ENCODE data around the gene ADARB2.
"Not testable (repeated sequence)": the region's sequence is repeated elsewhere in the genome, so short reads cannot be mapped to it uniquely, and the experiment has no call there.

ADARB2 gene

GRCh38 chr10:1360011-1360557 lies 377.2 kb downstream of the ADARB2 start:
- no peak for DNase-seq

GRCh38 chr10:1359626-1359955 lies 377.7 kb downstream of the ADARB2 start:
- DNase-seq: no peak

DNA sequence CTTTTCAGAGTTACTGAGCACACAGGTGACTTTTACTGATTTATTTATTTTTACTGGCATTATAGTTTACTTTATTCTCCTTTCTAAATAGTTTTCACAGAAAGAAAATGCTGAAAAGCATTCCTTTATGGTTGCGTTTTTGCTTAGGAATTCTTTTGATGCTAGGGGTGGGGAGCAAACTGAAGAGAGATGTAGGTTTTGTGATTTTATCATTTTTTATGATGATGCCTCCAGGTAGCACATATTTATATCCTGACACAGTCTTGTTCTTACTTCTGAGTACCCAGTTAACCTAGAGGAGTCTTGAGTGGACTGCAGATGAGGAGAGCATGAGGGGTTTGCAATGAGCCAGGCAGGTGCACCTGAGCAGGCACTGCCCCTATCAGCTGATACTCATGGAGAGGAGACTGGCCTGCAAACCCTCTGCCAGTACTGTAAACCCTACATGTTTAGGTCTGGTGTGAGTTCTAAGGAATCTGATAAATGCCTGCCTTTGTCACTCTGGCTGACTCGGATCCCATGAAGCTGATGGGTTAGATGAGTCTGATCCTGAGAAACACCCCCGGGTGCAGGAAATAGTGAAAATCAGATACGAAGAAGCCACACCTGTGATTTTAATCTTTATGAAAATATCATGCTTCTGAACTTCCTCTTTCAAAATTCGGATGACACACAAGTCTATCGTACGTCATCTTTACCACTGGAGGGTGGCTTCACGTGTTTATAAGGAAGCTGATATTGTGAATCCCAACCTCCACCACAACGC lies 378.3 kb downstream of the ADARB2 start:
- peak in 1 of 3 donors; percentile 7 for DNase-seq

- no peak for DNase-seq
These were observed 379.2 kb downstream of the ADARB2 start for GRCh38 chr10:1358147-1358546.

- no peak for DNase-seq
These were observed 381.0 kb downstream of the ADARB2 start for GRCh38 chr10:1356349-1356748.

DNA sequence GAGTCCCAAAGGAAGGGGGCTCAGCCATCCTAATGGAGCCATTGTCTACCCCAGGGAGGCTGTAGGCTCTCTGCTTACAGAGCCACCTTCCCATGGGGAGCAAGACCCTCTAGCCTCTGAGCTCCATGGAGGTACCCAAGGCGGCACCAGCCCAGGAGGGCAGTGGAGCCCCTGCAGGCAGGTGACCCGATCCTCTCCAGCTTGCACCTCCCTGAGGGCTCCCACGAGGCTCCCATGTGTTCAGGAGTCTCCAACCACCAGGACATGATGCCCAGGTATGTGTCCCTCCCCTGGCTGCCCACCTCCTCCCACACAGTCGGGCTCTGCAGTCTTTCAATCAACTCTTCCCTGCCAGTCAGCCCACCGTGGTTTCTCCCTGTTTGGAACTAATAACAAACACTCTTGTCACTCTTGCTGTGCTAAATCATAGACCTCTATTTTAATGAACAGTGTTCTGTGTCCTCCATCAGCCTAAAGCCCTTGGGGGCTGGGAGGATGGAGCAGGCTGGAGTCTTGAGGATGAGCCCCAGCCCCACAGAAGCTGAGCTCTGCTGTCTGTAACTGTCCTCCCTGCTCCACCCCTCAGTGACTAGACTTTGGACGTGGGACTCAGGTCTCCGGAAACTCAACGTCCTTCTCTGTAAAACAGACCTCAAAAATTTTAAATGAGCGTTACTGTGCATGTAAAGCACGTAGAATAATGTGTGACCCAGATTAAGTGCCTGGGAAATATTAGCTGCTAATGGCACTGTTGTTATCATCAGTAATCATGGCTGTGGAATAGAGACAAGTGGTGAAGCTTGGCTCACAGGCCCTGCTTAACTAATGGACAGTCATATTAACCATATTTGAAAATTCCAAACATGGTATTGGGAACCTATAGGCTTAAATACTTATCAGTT lies 382.3 kb downstream of the ADARB2 start:
- DNase-seq: no peak

DNA sequence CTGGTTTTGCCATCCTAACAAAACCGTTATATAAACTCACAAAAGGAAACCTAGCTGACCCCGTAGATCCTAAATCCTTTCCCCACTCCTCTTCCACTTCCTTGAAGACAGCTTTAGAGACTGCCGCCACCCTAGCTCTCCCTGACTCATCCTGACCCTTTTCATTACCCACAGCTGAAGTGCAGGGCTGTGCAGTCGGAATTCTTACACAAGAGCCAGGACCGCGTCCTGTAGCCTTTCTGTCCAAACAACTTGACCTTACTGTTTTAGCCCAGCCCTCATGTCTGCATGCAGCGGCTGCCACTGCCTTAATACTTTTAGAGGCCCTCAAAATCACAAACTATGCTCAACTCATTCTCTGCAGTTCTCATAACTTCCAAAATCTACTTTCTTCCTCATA lies 385.0 kb downstream of the ADARB2 start:
- DNase-seq: not testable (repeated sequence)

DNA sequence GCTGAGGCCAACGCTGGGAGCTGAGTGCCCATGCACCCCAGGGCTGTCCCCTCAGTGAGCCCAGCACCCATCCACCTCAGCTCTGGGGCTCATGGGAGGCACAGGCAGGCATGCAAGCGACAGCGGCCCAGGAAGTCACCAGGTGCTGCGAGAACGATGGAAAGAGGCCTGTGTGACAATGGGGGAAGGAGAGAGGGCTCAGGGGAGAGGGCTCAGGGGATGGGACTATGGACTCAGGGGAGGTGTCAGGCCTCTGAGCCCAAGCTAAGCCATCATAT lies 388.6 kb downstream of the ADARB2 start:
- no peak for DNase-seq

DNA sequence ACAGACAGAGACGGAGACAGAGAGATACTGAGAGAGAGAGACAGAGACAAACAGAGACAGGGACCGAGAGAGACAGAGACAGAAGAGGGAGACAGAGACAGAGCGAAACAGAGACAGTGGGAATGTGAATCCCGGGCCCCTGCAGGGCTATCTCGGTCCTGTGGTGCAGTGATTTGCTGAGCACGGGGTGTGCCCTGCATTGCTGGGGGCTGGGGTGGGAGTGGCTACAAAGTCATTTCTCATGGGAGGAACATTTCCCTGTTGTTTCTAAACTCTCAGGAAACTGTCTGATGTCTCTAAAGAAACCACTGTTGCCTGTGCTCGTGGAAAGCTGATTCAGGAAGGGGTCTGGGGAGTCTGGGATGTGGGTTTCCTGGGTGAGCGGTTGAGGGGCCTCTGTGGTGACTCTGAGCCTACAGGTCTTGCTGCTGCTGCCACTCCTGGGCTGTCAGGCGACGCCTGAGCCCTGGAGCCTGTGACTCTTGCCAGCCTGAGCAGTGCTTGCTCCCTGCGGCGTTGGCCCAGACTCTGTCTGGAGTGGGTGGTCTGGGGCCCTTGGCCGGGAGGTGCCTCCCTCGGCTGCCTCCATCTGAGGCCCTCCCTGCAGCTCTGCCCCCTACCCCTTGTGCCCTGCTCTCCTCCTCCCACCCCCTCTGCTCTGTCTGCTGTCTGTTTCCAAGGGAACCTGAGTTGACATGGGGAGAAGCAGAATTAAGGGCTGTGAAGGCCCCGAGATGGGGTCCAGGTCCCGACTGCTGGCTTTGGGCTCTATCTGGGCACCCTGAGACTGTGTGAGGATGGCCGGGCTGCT lies 389.2 kb downstream of the ADARB2 start:
- no peak for DNase-seq

DNA sequence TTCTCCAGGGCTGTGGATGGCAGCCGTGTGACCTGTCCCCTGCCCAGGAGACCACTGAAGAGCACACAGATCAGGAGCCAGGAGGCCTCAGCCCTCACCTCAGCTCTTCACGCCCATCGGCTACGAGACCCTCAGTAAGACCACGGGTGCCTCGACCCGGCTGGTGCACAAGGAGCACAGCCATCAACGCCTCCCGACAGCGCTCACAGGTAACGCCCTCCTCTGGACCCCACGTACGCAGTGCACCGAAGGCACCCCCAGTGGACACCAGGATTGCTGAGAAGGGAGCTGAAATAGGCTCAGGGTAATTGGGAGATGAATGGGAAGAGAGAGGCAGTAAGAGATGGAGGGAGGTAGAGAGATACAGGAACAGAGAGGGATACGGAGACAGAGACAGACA lies 389.8 kb downstream of the ADARB2 start:
- DNase-seq: no peak

GRCh38 chr10:1346201-1346600 lies 391.1 kb downstream of the ADARB2 start:
- DNase-seq: no peak

DNA sequence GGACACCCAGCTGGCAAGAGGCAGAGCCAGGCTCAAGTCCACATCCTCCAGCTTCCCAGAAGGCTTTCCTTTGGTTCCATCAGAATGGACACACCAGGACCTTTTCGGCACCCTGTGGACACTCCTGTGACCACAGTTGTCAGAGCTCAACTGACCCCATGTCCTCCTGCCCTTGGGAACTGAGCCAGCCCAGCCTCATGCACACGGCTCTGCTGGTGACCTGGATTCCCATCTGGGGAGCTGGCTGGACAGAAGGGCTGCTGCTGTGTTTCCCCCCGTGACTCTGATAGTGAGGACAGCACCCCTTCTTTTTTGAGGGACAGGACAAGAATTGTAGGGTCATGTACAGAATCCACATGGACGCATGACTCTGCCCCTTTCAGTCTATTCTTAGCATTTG lies 392.0 kb downstream of the ADARB2 start:
- no peak for DNase-seq

- no peak for DNase-seq
These were observed 392.5 kb downstream of the ADARB2 start for GRCh38 chr10:1344846-1345245.

- no peak for DNase-seq
These were observed 392.9 kb downstream of the ADARB2 start for GRCh38 chr10:1344408-1344807.

DNA sequence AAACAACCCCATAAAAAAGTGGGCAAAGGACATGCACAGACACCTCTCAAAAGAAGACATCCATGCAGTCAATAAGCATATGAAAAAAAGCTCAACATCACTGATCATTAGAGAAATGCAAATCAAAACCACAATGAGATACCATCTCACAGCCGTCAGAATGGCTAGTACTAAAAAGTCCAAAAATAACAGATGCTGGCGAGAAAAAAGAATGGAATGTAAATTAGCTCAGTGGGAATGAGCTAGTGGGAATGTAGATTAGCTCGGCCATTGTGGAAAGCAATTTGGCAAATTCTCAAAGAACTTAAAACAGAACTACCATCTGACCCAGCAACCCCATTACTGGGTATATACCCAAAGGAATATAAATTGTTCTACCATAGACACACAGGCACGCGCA lies 394.1 kb downstream of the ADARB2 start:
- DNase-seq: no peak

GRCh38 chr10:1341052-1341451 lies 396.3 kb downstream of the ADARB2 start:
- not testable (repeated sequence) for DNase-seq

DNA sequence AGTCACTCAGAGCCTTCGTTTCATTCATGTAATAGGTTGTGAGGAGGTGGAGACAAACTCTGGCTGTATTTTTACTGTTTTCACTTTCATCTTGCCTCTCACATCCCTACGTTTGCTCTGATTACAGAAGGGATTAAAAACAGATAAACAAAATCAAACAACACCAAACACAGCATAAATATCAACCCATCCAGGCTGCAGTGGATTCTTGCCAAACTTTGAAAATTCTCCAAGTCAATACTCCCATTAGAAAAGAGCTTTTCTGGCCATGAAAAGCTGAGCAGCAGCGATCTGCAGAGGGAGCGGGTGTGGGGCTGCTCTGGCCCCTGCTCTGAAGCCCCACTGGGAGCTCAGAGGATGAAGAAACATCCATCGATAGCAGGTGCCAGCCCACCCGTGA lies 397.9 kb downstream of the ADARB2 start:
- no peak for DNase-seq

DNA sequence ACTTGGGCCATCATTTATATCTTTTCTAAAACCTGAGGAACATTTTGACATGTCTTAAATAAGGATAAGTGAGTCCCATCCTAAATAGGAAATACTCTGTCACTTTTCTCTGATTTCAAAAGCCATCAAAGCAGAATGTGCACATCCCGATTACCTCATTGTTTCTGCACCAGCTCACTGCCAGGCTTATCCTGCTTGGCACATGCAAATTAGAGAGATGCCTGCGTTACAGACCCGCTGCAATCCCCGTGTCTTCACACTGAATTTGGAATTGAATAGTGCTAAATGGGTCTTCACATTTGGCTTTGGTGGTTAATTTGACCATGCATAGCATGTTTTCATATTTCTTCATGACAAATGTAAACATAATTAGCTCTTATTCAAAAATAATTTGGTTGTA lies 401.7 kb downstream of the ADARB2 start:
- no peak for DNase-seq

GRCh38 chr10:1333981-1334380 lies 403.3 kb downstream of the ADARB2 start:
- no peak for DNase-seq

- no peak for DNase-seq
These were observed 405.8 kb downstream of the ADARB2 start for GRCh38 chr10:1331560-1331959.

DNA sequence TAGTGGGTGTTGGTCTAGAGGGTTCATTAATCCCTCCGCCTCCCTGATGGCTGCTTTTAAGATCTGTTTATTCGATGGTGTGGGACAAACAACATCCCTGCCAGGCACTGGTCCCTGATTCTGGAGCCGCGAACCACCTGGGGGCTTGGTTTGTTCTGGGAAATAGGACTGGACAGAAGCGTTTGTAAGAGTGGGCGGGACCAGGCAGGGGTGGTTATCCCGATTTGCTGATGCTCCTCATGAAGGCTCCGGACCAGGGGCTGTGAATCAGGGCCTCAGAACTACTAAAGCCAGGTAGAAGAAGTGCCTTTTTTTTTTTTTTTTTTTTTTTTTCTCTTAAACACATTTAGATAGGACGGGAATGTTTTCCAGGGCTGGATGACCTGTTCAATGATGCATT lies 407.7 kb downstream of the ADARB2 start:
- DNase-seq: no peak

DNA sequence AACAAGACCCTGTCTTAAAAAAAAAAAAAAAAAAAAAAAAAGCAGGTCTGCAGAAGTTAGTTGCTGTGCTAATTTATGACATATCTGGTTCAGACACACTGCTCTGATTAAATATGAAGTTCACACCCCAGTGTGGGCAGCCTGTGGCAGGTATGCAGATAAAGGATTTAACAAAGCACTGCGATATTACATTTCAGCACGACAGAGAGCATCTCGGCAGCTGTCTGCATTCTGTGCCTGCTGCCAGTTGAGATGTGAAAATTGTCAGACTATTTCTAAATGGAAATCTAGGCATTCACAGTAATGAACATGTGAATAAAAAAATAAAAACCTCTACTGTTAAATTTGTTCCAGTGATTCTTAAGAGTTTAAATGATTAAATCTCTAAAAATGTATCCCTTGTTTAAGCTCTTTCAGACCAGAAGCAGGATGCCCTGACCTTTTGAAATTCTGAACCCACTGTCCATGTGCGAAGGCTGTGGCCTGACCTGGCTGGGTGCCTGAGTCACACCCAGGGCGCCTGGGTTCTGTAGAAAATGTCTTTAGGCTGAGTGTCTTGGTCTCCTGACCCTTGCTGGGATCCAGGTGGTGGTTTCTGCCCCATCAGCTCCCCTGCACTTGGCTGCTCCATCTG lies 408.2 kb downstream of the ADARB2 start:
- DNase-seq: no peak

Measured in suppressor macrophage treated with lipopolysaccharide for 1 hour (primary cell).